HG03558 (cell line): ENCODE results near the gene FGD4.
A peak's percentile ranks its signal among the peaks of the same experiment; 100 is the strongest.
"Not testable (repeated sequence)": the region's sequence is repeated elsewhere in the genome, so short reads cannot be mapped to it uniquely, and the experiment has no call there.

Source experiments
- ATAC-seq: cut with Tn5 transposase; IDR thresholded peaks from one replicate; pipeline ENCODE4 v1.9.1; 2021; ENCODE audit warnings: moderate number of reproducible peaks; ENCODE audit not compliant: unreplicated experiment; ENCODE audit errors: extremely low read depth

The FGD4 gene

GRCh38 chr12:32512379-32512778 is 113.0 kb downstream of the FGD4 start:
- no peak for ATAC-seq

- ATAC-seq, result no peak
Measured at GRCh38 chr12:32512910-32513309, 113.6 kb downstream of the FGD4 start.

- no peak for ATAC-seq
Measured at GRCh38 chr12:32515137-32515873, 115.9 kb downstream of the FGD4 start.

GRCh38 chr12:32516230-32516629 is 116.9 kb downstream of the FGD4 start:
- no peak for ATAC-seq

GRCh38 chr12:32517966-32518365 is 118.6 kb downstream of the FGD4 start:
- no peak for ATAC-seq

GRCh38 chr12:32519047-32519446 is 119.7 kb downstream of the FGD4 start:
- ATAC-seq, result no peak

GRCh38 chr12:32522331-32523221 is 123.2 kb downstream of the FGD4 start:
- peak; percentile 58 for ATAC-seq

- ATAC-seq, result not testable (repeated sequence)
Measured at GRCh38 chr12:32525802-32526201, 126.4 kb downstream of the FGD4 start.

GRCh38 chr12:32526343-32526742 is 127.0 kb downstream of the FGD4 start:
- ATAC-seq, result not testable (repeated sequence)

GRCh38 chr12:32532422-32532821 is 133.1 kb downstream of the FGD4 start:
- ATAC-seq, result no peak

GRCh38 chr12:32532951-32533350 is 133.6 kb downstream of the FGD4 start:
- no peak for ATAC-seq

- ATAC-seq, result not testable (repeated sequence)
Measured at GRCh38 chr12:32533506-32533905, 134.1 kb downstream of the FGD4 start.

- no peak for ATAC-seq
Measured at GRCh38 chr12:32533971-32534590, 134.7 kb downstream of the FGD4 start.

- ATAC-seq, result no peak
Measured at GRCh38 chr12:32534698-32535097, 135.3 kb downstream of the FGD4 start.

- ATAC-seq, result no peak
Measured at GRCh38 chr12:32535288-32535999, 136.1 kb downstream of the FGD4 start.

- ATAC-seq, result no peak
Measured at GRCh38 chr12:32536000-32536345, 136.6 kb downstream of the FGD4 start.

GRCh38 chr12:32541754-32542374 is 142.5 kb downstream of the FGD4 start:
- no peak for ATAC-seq

- ATAC-seq, result no peak
Measured at GRCh38 chr12:32542428-32543229, 143.3 kb downstream of the FGD4 start.

- no peak for ATAC-seq
Measured at GRCh38 chr12:32544893-32545292, 145.5 kb downstream of the FGD4 start.
